CD4-positive, alpha-beta T cell (primary cell): ENCODE measurements around the gene DOHH. TPM values are rescaled to one million over a fixed set of nuclear protein-coding genes. Genes with fewer than 3 reads are reported as not detected.

ENCODE experiments used
- ATAC-seq: fragments of 200-7000 bp; cut with Tn5 transposase; one replicate; pipeline ENCODE4 v1.10.0; 2022; ENCODE audit warnings: mild to moderate bottlenecking; ENCODE audit not compliant: poor library complexity
- CTCF ChIA-PET: fragments of 350-600 bp; sonication (Branson Sonifier 250); formaldehyde crosslinking; loops from one replicate; lab custom pipeline; 2021; ENCODE audit warnings: antibody characterized with exemption, inconsistent platforms; lab: Charles Lee
- POLR2A ChIA-PET: fragments of 350-600 bp; sonication (Branson Sonifier 250); formaldehyde crosslinking; loops from one replicate; lab custom pipeline; 2021; ENCODE audit warnings: antibody characterized with exemption, inconsistent platforms; lab: Charles Lee
- DNase-seq, 14 experiments: peaks; one replicate each; pipeline ENCODE4 v3.0.0-alpha.2; 2013 to 2020; ENCODE audit warnings: mixed read lengths in 2 of 14
- H3K27ac ChIP-seq, 2 donors: one replicate each; pipeline versions ENCODE4 v1.5.1 to v1.7.0; 2013; ENCODE audit warnings: low read length in 2 of 2, low read depth in 1 of 2, mild to moderate bottlenecking in 1 of 2
- H3K27me3 ChIP-seq, 2 experiments: 1 replicate in 1 of 2; 2 replicates in 1 of 2; pipeline versions ENCODE4 v1.6.1 to v1.7.0; 2013; ENCODE audit warnings: low read length in 2 of 2, control low read depth in 1 of 2, mild to moderate bottlenecking in 1 of 2, moderate library complexity in 1 of 2; ENCODE audit not compliant: insufficient read depth in 2 of 2, control insufficient read depth in 1 of 2
- H3K36me3 ChIP-seq: one replicate; pipeline ENCODE4 v1.6.1; 2013; ENCODE audit warnings: low read length, control low read depth; ENCODE audit not compliant: insufficient read depth
- H3K4me1 ChIP-seq: one replicate; pipeline ENCODE4 v1.6.1; 2013; ENCODE audit warnings: low read length, control low read depth; ENCODE audit not compliant: insufficient read depth
- H3K4me3 ChIP-seq: one replicate; pipeline ENCODE4 v1.5.1; 2013; ENCODE audit warnings: mild to moderate bottlenecking, low read length, moderate library complexity
- H3K9me3 ChIP-seq, 2 experiments: 1 replicate in 1 of 2; 2 replicates in 1 of 2; pipeline versions ENCODE4 v1.6.1 to v1.7.0; 2013; ENCODE audit warnings: low read length in 2 of 2, mild to moderate bottlenecking in 2 of 2, control low read depth in 1 of 2, moderate library complexity in 1 of 2; ENCODE audit not compliant: control insufficient read depth in 1 of 2, insufficient read depth in 1 of 2
- H3K27ac Mint-ChIP-seq: one replicate; pipeline ENCODE4 v1.8.0; 2020; ENCODE audit warnings: mixed read lengths
- H3K27me3 Mint-ChIP-seq: one replicate; pipeline ENCODE4 v1.8.0; 2021; ENCODE audit warnings: mixed read lengths
- H3K36me3 Mint-ChIP-seq: one replicate; pipeline ENCODE4 v1.8.0; 2021; ENCODE audit warnings: low read depth, mixed read lengths
- H3K4me1 Mint-ChIP-seq: one replicate; pipeline ENCODE4 v1.8.0; 2021; ENCODE audit warnings: low read depth, mixed read lengths
- H3K4me3 Mint-ChIP-seq: one replicate; pipeline ENCODE4 v1.8.0; 2020; ENCODE audit warnings: mild to moderate bottlenecking, mixed read lengths
- H3K9me3 Mint-ChIP-seq: one replicate; pipeline ENCODE4 v1.8.0; 2020; ENCODE audit warnings: mixed read lengths
- intact Hi-C, 2 experiments: fragments of 100-400 bp; cut with DNase I in 1 of 2; cut with micrococcal nuclease in 1 of 2; formaldehyde crosslinking; loops; one replicate each; pipeline versions ENCODE4 v1.15.1 to v1.9.0; 2023 to 2025; cut with DNase I, micrococcal nuclease
- total RNA-seq, 174 experiments: library from RNA in 2 of 174; stranded (reverse) in 2 of 174; gene quantifications; one replicate each; pipeline ENCODE4 v1.2.3 and lab custom pipeline; 2021 to 2026
- TF ChIP-seq, protein P1 (sequence below): fragments of 200-600 bp; IDR thresholded peaks from one replicate; pipeline ENCODE4 v1.8.0; 2022; ENCODE audit warnings: antibody characterized with exemption, mild to moderate bottlenecking

DOHH gene
- total RNA-seq, 2 experiments from 2014 or later, result 3.9 to 4.7 TPM

DNA sequence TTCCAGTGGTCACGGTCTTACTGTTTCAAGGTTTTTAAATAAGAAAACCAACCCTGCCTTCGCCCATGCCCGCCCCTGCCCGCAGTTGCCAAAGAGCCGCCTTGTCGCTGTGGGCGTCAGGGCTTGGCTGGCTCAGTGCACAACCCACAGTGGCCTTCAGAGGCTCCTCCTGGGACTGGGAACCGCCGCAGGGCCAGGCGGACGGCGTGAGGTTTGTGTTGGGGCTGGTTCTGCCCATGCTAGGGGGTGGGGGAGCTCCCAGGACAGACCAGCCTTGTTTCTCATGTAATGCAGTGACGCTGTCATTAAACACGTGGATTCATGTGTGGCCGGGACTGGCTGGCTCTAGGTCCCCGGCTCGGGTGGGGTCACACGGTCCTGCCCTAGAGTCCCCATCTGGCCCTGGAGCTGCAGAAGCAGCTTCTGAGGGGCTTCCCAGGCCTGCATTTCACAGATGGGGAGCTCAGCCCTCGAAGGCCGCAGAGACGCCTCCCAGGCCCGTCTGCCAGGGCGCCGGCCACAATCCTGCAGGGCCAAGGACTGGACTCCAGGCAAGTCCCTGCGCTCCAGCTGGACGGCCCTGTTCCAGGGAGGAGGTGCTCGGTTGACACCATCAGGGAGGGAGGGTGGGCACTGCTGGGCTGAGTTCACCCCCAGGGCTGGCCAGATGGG is 36.1 kb upstream of the DOHH start:
- DNase-seq (peak in 1 of 14 experiments; percentile 4), ATAC-seq (no peak)
- Mint-ChIP-seq H3K4me3 (no peak overlapping the region), H3K4me1 (no peaks in the 10 kb centered on the region), H3K27me3 (no peaks in the 10 kb centered on the region), H3K27ac (no peak overlapping the region), H3K36me3 (peaks cover 56% of the 10 kb centered on the region), H3K9me3 (no peaks in the 10 kb centered on the region)
- ChIA-PET CTCF (interaction anchor here (0.5 kb wide), 1 partner anchor 767 kb away, joined by 3 read pairs; no protein-coding TSS in a partner anchor), POLR2A (interaction anchor here (0.6 kb wide), 1 partner anchor 54 kb away, joined by 3 read pairs; no protein-coding TSS in a partner anchor)
- Histone ChIP-seq H3K9me3 (peaks cover 0 to 10% of the 10 kb centered on the region in 2 experiments), H3K4me3 (no peak overlapping the region), H3K27me3 (no peaks in the 10 kb centered on the region), H3K4me1 (no peaks in the 10 kb centered on the region), H3K36me3 (peaks cover 42% of the 10 kb centered on the region), H3K27ac (no peak overlapping the region)
- intact Hi-C loops, result no loop called here
- TF ChIP-seq, protein P1, sequence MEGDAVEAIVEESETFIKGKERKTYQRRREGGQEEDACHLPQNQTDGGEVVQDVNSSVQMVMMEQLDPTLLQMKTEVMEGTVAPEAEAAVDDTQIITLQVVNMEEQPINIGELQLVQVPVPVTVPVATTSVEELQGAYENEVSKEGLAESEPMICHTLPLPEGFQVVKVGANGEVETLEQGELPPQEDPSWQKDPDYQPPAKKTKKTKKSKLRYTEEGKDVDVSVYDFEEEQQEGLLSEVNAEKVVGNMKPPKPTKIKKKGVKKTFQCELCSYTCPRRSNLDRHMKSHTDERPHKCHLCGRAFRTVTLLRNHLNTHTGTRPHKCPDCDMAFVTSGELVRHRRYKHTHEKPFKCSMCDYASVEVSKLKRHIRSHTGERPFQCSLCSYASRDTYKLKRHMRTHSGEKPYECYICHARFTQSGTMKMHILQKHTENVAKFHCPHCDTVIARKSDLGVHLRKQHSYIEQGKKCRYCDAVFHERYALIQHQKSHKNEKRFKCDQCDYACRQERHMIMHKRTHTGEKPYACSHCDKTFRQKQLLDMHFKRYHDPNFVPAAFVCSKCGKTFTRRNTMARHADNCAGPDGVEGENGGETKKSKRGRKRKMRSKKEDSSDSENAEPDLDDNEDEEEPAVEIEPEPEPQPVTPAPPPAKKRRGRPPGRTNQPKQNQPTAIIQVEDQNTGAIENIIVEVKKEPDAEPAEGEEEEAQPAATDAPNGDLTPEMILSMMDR, result no peak

DNA sequence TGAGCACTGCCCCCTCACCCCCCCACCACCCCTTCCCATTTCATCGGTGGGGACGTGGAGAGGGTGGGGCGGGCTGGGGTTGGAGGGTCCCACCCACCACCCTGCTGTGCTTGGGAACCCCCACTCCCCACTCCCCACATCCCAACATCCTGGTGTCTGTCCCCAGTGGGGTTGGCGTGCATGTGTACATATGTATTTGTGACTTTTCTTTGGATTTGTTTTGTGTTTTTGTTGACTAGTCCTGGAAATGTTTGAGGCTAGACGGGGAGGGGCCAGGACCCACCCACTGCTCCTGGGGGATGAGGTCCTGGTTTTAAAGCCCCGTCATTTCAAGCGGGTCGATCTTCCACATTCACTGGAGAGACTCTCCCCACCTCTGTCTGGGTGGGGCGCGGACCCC is 35.5 kb upstream of the DOHH start:
- CTCF ChIA-PET, result no interaction called here
- H3K36me3 ChIP-seq, result peaks cover 48% of the 10 kb centered on the region
- no peaks in the 10 kb centered on the region for H3K4me1 Mint-ChIP-seq
- no peak overlapping the region for H3K4me3 Mint-ChIP-seq
- no peaks in the 10 kb centered on the region for H3K27me3 Mint-ChIP-seq
- H3K9me3 Mint-ChIP-seq, result no peaks in the 10 kb centered on the region
- POLR2A ChIA-PET, result no interaction called here
- ATAC-seq (no peak), DNase-seq (no peak)
- H3K27me3 ChIP-seq, result no peaks in the 10 kb centered on the region
- no peak overlapping the region for H3K4me3 ChIP-seq
- TF ChIP-seq, protein P1, result no peak
- H3K27ac ChIP-seq, result no peak overlapping the region
- intact Hi-C loops, result no loop called here
- peaks cover 0 to 10% of the 10 kb centered on the region in 2 experiments for H3K9me3 ChIP-seq
- H3K4me1 ChIP-seq, result no peaks in the 10 kb centered on the region
- no peak overlapping the region for H3K27ac Mint-ChIP-seq
- H3K36me3 Mint-ChIP-seq, result peaks cover 56% of the 10 kb centered on the region

DNA sequence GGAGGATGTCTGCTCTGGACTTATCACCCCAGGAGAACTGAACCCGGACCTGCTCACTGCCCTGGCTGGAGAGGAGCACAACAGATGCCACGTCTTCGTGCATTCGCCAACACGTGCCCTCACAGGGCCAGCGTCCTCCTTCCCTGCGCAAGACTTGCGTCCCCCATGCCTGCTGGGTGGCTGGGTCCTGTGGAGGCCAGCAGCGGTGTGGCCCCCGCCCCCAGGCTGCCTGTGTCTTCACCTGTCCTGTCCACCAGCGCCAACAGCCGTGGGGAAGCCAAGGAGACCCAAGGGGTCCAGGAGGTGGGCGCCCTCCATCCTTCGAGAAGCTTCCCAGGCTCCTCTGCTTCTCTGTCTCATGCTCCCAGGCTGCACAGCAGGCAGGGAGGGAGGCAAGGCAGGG is 35.1 kb upstream of the DOHH start:
- Histone ChIP-seq H3K9me3 (peaks cover 0 to 10% of the 10 kb centered on the region in 2 experiments), H3K27ac (no peak overlapping the region), H3K4me3 (no peak overlapping the region), H3K27me3 (no peaks in the 10 kb centered on the region), H3K4me1 (no peaks in the 10 kb centered on the region), H3K36me3 (peaks cover 52% of the 10 kb centered on the region)
- Mint-ChIP-seq H3K36me3 (peaks cover 56% of the 10 kb centered on the region), H3K4me3 (no peak overlapping the region), H3K9me3 (no peaks in the 10 kb centered on the region), H3K4me1 (no peaks in the 10 kb centered on the region), H3K27ac (no peak overlapping the region), H3K27me3 (no peaks in the 10 kb centered on the region)
- ATAC-seq (no peak), DNase-seq (no peak)
- ChIA-PET CTCF (no interaction called here), POLR2A (no interaction called here)
- TF ChIP-seq, protein P1, result no peak
- intact Hi-C loops, result no loop called here
